Fibroblast of mammary gland (primary cell): ENCODE data around the gene COL27A1.
A peak's percentile ranks its signal among the peaks of the same experiment; 100 is the strongest.

ENCODE experiments used
- DNase-seq: peaks from one replicate; pipeline ENCODE4 v3.0.0-alpha.2; 2010; ENCODE audit warnings: low read depth
- H3K4me3 ChIP-seq: 2 replicates; pipeline ENCODE4 v1.5.1; 2011; ENCODE audit warnings: low read depth, mild to moderate bottlenecking, low read length, moderate library complexity; ENCODE audit not compliant: control insufficient read depth
- TF ChIP-seq, protein P1 (sequence below): conservative IDR thresholded peaks from 2 replicates; pipeline ENCODE4 v1.5.1; 2011; ENCODE audit warnings: low read depth, low read length, inconsistent platforms; ENCODE audit not compliant: control insufficient read depth, insufficient read depth

COL27A1 gene

DNA sequence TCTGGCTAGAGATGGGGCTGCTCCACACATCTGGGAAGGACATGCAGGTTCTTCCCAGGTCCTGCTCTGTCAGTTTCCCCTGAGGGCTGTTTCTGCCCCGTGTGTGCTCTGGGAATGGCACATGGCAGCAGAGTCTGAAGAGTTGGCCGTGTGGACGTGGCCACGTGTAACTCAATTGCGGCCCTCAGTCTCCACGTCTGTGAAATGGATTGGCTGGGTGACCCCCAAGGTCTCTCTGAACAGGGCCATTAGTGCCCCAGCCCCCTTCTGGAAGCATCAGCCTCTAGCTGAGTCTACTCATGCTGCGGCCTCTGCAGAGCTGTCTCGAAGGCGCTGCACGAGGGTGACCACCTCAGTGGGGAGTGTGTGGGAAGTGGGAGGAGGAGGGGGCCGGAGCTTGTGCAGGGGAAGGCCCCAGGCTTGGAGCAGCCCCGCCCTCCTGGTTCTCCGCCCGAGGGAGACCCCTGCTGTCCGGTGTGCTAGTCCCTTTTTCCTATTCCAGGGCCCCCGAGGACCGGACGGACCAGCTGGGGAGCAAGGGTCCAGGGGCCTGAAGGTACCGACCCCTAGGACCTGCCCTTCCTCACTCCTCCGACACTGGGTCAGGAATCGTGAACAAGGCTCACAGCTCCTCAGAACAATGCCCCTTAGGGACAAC, 108.6 kb downstream of the COL27A1 start:
- no peak for DNase-seq
- TF ChIP-seq, protein P1, sequence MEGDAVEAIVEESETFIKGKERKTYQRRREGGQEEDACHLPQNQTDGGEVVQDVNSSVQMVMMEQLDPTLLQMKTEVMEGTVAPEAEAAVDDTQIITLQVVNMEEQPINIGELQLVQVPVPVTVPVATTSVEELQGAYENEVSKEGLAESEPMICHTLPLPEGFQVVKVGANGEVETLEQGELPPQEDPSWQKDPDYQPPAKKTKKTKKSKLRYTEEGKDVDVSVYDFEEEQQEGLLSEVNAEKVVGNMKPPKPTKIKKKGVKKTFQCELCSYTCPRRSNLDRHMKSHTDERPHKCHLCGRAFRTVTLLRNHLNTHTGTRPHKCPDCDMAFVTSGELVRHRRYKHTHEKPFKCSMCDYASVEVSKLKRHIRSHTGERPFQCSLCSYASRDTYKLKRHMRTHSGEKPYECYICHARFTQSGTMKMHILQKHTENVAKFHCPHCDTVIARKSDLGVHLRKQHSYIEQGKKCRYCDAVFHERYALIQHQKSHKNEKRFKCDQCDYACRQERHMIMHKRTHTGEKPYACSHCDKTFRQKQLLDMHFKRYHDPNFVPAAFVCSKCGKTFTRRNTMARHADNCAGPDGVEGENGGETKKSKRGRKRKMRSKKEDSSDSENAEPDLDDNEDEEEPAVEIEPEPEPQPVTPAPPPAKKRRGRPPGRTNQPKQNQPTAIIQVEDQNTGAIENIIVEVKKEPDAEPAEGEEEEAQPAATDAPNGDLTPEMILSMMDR: no peak
- H3K4me3 ChIP-seq: no peak overlapping the region

DNA sequence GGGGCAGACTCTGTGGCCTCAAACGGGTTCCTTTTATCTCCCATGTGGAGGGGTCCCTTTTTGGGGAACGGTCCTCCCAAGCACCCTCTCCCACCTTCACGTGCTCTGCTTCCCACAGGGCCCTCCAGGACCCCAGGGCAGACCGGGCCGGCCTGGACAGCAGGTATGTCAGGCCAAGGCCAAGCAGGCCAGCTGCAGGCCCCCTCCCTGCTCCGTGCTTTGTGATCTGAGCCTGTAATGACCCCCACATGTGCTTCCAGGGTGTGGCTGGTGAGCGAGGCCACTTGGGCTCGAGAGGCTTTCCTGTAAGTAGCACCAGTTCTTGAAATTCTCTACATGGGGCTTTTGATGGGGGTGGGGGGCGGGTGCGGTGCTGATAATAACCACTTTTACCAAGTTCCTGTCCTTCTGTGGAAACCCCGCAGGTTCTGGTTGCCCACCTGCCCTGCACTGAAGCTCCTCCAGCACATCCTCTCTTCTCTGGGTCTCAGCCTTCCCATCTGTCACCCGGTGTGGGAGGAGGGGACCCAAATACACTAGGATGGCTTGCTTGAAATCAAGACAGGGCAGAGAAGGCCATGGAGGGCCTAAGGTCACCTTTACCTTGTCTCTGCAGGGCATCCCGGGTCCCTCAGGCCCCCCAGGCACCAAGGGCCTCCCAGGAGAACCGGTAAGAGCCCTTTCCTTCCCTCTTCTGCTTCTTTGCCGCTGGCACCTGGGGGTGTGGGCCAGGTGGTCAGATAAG, 109.6 kb downstream of the COL27A1 start:
- TF ChIP-seq, protein P1: no peak
- no peak for DNase-seq
- H3K4me3 ChIP-seq: no peak overlapping the region

DNA sequence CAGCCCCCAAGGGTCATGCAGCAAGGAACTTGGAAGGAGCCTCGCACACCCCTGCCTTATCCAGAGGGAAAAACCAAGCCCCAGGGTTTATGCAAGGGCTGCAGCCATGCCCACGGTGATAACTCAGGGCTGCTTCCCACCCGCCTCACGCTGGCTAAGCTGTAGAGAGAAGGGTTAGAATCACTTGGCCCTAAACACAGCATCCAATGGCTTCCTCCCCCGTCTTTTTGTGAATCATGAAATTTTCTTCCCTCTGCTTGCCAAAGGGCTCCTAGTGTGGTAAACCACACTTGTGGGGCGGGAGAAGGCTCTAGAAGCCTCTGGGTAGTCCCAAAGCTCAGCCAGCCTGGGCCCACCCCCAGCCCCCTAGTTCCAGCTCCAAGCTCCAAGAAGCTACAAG, 111.6 kb downstream of the COL27A1 start:
- peak; percentile 68 for DNase-seq

DNA sequence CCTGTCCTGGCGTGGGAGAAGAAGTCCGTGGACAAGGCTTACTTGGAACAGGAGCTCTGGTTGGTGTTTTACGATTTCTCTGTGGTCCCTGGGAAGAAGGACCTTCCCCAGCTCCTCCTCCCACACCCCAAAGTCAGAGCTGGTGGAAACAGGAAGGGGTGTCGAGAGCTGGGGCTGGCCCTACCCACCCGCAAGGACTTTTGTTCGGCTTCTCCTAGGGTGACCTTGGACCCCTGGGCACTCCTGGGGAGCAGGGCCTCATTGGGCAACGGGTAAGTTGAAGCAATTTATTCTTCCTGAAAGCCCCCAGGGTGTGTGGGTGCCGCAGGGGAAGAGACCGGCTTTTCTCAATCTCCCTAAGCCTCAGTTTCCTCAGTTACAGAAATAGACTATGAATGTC, 113.7 kb downstream of the COL27A1 start:
- H3K4me3 ChIP-seq: no peak overlapping the region
- DNase-seq: no peak
- TF ChIP-seq, protein P1: no peak

More for the DNA sequence above, 111.6 kb downstream of the COL27A1 start:
- H3K4me3 ChIP-seq: no peak overlapping the region
- TF ChIP-seq, protein P1: no peak

DNA sequence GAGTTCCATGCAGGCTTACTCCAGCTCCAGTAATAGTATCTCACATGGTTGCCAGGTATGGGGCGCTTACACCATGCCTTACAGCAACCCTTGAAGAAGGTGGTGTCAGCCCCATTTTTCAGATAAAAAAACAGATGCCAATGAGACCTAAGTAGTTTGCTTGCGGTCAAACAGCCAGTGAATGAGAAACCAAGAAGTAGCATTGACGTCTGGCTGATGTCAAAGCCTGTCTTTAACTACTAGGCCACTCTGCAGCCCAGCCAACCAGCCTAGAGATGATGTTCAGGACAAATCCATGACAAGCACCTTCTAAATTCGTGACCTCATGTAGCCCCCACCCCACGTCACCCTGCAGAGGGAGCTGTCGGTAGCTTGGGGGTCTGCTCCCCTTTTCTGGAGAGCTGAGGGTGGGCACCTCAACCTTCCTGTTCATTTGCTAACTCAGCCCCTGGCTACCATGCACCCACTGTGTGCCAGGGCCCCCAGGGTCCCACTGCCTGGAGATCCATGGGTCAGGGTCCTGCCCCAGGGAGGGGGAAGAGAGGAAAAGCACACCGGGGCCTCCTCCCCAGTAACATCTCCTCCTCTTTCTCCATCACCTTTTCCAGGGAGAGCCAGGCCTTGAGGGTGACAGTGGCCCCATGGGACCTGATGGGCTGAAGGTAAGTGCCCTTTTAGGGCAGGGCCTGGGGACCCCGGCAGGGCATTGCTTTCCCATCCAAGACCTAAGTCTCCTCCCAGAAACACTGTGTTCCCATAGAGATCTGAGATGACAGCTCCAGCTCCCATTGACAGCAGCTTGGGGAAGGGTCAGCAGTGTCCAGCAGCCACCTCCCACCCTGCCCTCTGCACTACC, 115.0 kb downstream of the COL27A1 start:
- no peak overlapping the region for H3K4me3 ChIP-seq
- DNase-seq: no peak
- TF ChIP-seq, protein P1: no peak
